HG02798 (cell line): ENCODE measurements around the gene UPF2.
"Not testable (repeated sequence)": the region's sequence is repeated elsewhere in the genome, so short reads cannot be mapped to it uniquely, and the experiment has no call there.

Experiments
- ATAC-seq: cut with Tn5 transposase; IDR thresholded peaks from one replicate; pipeline ENCODE4 v1.9.1; 2021; ENCODE audit warnings: mild to moderate bottlenecking; ENCODE audit not compliant: unreplicated experiment, poor library complexity

The UPF2 gene

DNA sequence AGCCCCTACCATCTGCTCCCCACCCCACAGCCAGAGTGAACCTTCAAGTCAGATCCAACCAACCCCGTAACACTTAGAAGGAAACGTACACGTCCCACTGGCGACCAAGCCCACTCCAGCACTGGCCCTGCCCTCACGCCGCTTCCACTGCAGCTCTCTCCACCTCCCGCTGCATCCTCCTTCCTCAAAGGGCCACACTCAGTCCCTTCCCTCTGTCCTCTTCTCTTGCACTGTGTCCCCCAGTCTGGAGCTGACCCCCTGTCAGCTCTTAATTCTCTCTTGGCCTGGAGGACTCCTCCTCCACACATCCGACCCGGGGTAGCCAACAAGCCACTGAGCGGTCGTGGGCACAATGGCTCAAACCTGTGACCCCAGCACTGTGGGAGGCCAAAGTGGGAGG lies 133.6 kb downstream of the UPF2 start:
- ATAC-seq: no peak

DNA sequence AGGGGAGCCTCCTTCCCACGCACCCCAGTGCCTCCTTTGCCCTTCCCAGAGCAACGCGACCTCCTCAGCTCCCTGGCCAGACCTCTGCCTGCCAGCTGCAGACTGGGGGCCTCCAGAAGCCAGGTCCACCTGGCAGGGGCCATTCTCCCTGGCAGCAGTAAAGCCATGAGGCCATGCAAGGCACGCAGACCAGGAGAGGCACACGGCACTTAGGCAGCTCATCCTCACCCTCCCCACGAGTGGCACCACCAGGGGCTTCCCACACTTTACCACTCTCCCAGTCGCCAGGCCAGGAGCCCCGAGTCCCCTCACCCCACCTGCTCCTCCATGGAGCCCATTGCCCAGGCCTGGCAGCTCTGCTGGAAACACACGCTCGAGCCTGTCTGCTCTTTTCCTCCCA lies 134.1 kb downstream of the UPF2 start:
- ATAC-seq: no peak

DNA sequence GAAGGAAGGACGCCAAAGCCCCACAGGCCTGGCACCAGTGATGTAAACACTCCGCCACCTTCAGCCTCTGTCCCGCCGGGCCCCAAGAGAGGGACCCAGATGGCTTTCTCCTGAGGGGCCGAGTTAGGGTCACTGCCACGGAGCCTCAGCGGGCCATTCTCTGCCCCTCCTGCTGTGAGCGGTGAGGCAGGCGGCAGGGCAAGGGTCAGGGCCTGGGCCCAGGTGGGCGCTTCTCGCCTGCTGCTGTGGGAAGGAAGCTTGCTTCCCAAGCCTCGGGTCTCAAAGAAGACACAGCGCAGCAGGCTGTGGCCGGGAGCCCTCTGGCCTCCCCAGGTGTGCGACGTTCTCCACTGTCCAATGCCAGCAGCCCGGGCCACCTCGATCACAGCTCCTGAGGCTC lies 134.7 kb downstream of the UPF2 start:
- no peak for ATAC-seq

DNA sequence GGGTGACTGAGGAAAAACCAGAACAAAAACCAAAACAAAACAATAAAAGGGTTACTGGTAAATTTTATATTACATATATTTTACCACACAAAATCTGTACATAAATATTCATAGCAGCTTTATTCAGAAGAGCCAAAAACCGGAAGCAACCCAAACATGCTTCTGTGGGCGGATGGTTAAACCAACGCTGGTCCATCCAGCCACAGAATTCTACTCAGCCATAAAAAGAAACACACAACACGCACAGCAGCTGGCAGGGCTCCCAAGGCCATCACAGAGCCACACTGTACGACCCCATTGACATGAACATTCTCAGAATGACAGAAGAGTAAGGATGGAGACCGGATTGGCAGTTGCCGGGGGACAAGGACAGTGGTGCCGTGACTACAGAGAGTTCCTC lies 135.9 kb downstream of the UPF2 start:
- no peak for ATAC-seq

DNA sequence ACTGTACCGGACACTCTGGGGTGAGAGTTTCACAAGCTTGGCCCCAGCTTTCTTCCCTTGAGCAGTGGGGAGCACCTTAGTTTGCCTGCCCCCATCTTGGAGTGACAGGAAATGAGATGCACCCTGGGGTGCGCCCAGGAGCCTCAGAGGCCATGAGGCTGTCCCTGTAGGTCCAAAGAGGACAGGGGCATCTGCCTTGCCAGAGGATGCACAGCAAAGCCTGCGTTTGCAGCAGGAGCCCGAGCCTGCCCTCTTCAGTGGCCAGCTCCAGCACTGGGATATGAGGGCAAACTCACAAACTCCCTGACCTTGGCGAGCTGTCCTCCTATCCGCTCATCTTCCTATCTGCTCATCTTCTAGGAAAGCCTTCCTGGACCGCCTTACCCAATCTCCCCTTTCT lies 140.0 kb downstream of the UPF2 start:
- no peak for ATAC-seq

DNA sequence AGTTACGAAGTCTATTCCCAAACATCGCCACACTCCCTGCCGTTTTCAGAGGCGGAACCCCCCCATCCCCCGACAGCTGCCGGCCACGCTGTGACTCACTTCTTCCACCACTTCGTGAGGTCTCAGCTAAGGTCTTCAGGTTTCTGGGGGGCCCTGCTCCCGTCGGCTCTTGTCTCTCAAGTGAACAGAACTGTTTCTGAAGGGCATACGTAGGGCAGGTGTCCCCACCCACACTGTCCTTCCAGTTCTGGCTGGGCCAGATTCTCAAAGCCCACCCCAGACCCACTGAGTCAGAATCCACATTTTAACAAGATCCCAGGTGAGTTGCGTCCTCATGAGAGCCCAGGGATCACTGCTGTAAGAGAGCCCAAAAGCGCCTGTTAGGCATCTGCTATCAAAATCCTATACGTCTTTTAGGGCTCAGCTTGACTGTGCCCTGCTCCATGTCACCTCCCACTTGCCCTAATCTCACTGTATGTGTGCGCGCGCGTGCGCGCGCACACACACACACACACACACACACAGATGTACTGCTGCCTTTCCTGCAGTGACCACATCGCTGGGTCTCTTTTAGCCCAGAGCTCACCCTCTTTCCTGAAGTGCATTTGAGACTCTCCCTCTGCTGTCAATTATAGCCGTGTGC lies 140.7 kb downstream of the UPF2 start:
- ATAC-seq: no peak

DNA sequence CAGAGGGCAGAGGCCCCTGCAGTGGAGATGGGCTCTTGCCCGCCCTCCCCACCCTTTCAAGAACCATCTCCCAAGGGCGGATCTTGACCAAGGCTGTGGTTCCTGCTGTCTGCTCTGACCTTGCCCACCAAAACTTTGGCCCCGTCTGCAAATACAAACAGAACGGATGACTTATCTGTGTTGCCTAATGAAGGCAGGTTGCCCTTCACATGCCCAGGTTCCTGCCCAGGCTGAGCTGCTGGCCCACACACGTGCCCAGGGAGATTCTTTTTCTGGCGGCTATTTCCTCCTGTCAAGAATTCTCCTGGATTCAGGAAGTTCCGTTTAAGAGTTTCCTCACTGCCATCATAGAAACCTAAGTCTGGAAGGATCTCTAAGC lies 141.2 kb downstream of the UPF2 start:
- ATAC-seq: no peak

DNA sequence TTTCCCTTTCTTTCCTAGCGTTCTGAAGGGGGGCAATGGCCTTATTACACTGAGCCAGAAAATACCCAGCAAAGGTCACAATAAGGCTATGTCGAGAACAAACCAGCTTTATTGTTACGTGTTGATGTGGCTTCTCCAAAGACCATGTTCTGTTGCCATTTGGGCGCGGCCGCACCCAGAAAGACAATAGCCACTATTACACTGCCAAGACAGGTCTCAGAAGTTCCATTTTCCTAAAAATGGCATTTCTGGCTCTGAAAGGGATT lies 141.6 kb downstream of the UPF2 start:
- ATAC-seq: no peak

DNA sequence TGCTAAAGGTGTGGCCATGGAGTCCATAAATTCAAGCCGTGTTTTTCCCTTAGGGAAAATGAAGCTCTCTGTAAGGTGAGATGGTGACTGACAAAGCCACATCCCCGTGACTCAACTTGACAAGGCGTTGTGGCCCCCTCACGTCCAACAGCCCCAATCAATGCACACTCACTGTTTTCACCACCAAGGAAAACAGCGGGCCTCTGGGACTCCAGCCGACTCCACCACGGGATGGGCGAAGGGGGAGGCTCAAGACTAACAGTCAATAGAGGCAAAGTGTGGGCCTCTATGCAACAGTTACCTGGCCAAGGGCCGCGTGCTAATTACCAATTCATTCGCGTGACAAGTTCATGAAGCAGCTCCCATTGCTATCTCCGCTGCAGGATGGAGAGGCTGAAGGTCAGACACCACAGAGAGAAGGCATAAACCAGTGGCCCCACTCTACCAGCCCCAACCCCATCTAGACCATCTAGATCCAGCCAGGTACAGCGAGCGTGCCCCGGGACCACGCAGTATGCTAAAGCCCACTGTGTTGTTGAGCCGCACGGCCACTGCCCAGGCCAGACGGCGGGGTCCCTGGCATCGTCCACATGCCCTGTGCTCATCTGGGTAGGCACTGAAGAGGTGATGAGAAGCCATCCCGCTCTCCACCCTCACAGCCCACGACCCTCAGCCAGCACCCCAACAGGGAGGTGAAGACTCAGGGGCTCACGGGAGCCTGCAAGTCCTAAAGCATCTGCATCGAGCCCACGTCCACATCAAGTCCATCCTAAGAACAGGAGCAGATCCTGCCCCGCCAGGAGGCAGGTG lies 143.3 kb downstream of the UPF2 start:
- ATAC-seq: no peak

DNA sequence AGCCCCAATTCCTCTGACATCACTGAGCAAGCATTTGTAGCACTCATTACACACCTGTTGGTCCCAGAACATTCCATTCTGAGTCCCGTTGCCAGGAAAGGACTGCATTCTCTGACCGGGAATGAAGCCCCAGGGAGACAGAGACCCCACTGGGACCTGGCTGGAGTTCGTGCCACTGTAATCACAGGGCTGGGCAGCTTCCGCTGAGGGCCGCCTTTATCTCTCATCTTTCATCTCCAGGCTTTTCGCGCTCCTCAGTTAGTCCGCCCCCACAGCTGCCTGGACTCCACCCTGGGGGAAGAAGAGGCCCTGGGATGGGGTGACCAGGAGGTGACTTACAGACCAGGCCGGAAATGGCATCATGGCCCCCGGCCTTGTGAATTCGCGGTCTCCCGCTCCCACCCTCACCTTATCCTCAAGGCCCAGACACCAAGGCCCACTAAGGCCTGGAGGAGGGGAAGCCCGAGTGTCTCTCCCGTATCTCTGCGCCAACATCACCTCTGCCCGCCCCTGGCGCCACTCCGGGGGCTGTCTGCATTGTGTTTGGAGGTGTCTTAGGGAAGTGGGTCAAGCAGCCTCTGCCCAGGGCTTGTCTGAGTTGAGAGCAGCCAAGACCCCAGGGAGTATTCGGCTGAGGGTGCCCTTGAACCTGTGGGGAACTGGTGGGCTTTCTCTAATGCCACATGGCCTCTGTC lies 144.1 kb downstream of the UPF2 start:
- no peak for ATAC-seq

DNA sequence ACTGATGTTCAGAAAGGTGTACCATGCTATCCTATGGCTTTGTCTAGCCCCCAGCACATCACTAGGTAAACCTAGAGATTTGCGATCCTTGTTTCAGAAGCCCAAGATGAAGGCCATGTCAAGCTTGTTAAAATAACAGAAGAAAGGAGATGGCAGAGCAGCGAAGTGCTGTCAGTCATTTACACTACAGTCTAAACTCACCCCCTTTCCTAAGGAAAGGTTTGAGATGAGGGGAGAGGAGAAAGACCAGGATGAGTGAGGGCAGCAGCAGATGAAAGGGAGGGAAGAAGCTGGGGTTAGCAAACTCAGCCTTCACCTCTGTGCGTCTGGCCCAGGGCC lies 144.6 kb downstream of the UPF2 start:
- ATAC-seq: no peak

DNA sequence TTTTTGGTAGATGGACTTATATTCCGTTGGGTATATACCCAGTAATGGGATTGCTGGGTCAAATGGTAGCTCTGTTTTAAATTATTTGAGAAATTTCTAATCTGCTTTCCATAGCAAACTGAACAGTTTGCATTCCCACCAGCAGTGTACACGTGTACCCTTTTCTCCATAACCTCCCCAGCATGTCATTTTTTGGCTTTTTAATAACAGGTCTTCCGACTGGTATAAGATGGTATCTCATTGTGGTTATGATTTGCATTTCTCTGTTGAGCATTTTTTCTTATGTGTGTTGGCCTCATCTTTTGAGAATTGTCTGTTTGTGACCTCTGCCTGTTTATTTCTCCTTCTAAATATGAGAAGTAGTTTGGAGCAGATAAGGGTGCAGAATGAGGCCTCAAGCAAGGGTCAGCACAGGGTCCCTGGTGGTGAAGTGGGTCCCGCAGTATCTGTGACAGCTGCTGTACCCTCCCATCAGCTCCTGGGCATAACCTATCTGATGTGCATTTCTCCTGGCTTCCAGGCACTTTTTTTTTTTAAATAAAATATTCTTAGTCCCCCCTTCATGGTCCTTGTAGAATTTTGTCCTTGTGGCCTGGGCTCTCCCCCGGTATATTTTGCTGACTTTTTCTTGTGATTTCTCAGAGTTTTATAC lies 145.9 kb downstream of the UPF2 start:
- ATAC-seq: no peak

DNA sequence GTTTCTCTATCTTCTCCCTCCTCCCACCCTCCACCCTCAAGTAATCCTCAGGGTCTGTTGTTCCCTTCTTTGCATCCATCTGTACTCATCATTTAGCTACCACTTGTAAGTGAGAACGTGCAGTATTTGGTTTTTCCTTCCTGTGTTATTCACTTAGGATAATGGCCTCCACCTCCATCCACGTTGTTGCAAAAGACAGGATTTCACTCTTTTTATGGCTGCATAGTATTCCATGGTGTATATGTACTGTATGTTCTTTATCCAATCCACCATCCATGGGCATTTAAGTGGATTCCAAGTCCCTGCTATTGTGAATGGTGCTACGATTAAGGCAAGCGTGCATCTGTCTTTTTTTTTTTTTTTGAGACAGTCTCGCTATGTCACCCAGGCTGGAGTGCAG lies 147.0 kb downstream of the UPF2 start:
- no peak for ATAC-seq

DNA sequence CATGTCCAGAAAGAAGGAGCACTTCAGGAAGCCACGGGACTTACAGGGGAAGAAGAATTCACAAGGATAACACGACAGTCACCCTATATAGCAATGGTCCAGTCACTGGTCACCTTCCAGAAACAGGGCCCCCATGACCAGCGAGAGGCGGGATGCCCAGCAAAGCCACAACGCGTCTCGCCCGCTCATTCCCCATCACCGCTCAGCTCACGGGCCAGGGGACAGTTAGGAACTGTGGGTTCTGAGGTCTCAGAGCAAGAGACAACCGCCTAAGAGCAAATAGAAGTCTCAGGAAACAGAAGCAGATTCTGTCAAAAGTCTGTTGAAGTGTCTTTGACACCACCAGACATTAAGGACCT lies 147.5 kb downstream of the UPF2 start:
- no peak for ATAC-seq

DNA sequence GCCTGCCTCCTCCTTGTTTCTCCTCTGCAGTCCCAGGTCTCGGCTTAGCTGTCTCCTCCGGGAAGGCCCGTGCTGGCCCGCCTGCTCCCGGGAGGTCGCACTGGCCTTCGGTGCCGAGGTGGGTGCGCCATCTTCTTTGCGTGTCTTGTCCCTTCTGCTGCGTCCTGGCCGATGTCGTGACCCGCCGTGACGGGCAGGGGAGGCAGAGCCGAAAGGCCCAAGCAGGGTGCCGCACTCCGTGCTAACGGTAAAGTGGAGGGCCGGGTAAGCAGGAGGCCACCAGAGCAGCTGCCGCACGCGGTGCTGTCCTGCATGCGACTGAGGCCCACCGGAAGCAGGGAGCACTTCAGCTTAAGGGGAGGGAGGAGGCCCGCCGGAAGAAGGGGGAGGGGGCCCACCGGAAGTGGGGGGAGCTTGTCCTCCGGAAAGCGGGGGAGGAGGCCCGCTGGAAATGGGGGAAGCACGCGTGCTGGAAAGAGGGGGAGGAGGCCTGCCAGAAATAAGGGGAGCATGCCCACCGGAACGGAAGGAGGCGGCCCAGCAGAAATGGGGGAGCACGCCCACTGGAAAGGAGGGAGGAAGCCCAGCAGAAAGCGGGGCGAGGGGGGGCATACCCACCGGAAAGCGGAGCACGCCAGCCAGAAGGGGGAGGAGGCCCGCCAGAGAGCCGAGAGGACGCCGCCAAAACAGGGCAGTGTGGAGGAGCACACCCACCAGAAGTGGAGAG lies 148.1 kb downstream of the UPF2 start:
- no peak for ATAC-seq

DNA sequence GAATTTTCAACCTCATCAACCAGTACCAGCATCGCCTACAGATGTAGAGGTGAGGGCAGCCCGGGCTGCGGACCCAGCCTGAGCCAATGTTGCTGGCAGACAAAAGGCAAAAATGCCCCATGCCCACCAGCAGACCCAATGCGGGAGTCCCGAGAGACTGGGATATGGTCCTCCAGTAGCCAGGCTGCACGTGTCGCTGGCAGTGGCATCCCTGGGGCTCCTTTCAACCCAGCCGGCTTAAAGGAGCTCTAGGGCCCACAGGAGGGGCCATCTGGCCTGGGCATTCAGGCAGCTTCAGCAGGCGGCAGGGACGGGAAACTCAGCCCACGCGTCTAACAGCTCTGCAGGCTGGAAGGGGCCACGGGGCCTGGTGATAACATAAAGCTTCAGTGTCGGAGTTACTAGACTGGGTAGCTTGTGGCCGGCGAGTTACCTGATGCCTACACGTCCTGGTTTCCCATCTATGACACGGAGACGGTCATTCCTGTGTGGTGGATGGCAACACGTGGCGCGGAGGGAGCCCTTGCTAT lies 148.8 kb downstream of the UPF2 start:
- no peak for ATAC-seq

DNA sequence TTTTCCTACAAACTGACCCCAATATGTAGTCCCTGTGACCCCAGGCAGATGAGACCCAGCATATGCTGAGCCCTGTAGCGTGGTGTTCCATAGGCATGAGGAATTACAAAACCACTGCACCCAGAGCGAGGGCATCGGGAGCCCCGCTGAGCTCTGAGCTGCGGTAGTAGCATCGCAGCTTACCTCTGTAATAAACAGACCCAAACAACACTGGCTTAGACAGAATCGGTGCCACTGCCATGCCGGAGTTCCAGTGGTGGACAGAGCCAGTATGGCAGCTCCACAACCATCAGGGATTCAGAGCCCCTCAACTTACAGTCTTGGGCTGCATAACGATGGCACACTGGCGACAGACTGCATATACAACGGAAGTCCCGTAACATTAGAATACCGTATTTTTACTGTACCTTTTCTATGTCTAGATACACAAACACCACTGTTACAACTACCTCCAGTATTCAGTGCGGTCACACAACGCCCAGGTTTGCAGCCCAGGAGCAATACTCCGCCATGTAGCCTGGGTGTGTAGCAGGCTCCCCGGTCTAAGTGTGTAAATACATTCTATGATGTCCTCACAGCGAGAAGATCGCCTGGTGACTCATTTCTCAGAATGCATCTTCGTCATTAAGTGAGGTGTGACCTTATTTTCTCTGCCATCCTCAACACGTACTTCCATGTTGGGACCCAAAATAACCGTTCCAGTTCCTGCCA lies 150.7 kb downstream of the UPF2 start:
- ATAC-seq: no peak

DNA sequence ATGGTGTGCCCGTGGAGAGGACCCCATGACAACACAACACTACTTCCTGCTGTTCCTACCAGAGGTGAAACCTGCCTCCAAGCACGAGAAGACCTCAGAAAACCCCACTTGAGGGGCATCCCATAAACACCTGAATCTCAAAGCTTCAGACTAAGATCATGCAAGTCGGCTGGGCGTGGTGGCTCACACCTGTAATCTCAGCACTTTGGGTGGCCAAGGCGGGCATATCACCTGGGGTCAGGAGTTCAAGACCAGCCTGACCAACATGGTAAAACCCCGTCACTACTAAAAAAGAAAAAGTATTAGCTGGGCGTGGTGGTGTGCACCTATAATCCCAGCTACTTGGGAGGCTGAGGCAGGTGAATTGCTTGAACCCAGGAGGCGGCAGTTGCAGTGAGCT lies 153.3 kb downstream of the UPF2 start:
- not testable (repeated sequence) for ATAC-seq

DNA sequence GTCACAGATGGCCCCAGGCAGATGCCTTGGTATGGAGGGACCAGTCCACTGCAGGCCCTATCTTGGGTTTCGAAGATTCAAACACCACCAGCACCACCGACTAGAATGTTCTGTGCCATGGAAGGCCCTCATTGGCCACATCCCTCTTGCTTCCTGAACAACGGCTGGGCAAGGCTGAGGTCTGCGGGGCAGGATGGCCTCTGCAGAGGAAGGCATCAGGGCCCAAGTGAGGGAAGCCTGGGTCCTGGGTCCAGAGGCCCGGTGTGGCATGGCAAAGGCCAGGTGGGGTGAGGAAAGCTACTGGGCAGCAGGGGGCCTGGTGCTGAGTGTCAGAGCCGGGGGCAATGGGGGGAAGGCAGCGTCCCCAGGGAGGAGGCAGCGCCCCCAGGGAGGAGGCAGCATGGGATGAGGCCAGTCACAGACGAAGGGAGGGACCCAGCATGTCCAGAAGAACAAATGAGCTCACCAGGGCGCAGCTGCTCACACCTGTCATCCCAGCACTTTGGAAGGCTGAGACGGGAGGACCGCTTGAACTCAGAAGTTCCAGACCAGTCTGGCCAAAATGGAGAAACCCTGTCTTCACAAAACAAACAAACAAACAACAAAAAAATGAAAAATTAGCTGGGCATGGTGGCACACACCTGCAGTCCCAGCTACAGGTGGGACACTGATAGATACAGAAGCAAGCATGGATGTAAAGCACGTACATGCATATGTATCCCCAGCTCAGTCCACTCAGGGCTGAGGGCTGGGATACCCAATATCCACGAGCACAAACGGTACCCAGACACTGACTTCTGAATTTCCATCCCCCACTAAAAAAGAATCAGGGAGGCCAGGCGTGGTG lies 155.0 kb downstream of the UPF2 start:
- no peak for ATAC-seq
